OCI-LY7 (cell line): ENCODE measurements around the gene FOXP1. TPM values are rescaled to one million over a fixed set of nuclear protein-coding genes. Genes with fewer than 3 reads are reported as not detected.
A peak's percentile ranks its signal among the peaks of the same experiment; 100 is the strongest.

Experiments
- BruUV-seq: library from RNA; stranded (reverse); fragments of 400-500 nt; replicated peaks from 2 replicates; lab custom pipeline; 2021; lab: Mats Ljungman, UMichigan
- CTCF ChIA-PET: fragments of 300-600 bp; sonication (Branson Sonifier 250); formaldehyde crosslinking; loops from one replicate; lab custom pipeline; 2022; ENCODE audit warnings: antibody characterized with exemption; ENCODE audit not compliant: unreplicated experiment; lab: Charles Lee
- POLR2A ChIA-PET: fragments of 300-600 bp; sonication (Branson Sonifier 250); formaldehyde crosslinking; loops from one replicate; lab custom pipeline; 2022; ENCODE audit warnings: antibody characterized with exemption; lab: Charles Lee
- DNase-seq: peaks from one replicate; pipeline ENCODE4 v3.0.0-alpha.2; 2015; ENCODE audit warnings: low spot score
- H2AFZ ChIP-seq: fragments of 200-600 bp; sonication (generic), shearing (Covaris generic); 2 replicates; pipeline ENCODE4 v1.6.1; 2014; ENCODE audit warnings: mild to moderate bottlenecking, antibody characterized with exemption, low read length, moderate library complexity
- H3K27ac ChIP-seq: fragments of 200-600 bp; sonication (generic); 2 replicates; pipeline ENCODE4 v1.5.1; 2014; ENCODE audit warnings: mixed run types, low read depth, mild to moderate bottlenecking, moderate library complexity, low read length, inconsistent platforms; ENCODE audit not compliant: poor library complexity, severe bottlenecking
- H3K36me3 ChIP-seq: fragments of 200-600 bp; sonication (generic); 2 replicates; pipeline ENCODE4 v1.6.1; 2014; ENCODE audit warnings: mild to moderate bottlenecking, antibody characterized with exemption, low read length, moderate library complexity, mixed read lengths; ENCODE audit not compliant: insufficient read depth
- H3K4me1 ChIP-seq: fragments of 200-600 bp; sonication (generic); 2 replicates; pipeline ENCODE4 v1.5.1; 2014; ENCODE audit warnings: mild to moderate bottlenecking, low read length; ENCODE audit not compliant: insufficient read depth, poor library complexity, severe bottlenecking
- H3K4me2 ChIP-seq: fragments of 200-600 bp; sonication (generic); 2 replicates; pipeline ENCODE4 v1.6.1; 2014; ENCODE audit warnings: mild to moderate bottlenecking, low read length
- H3K4me3 ChIP-seq: fragments of 200-600 bp; sonication (generic); 2 replicates; pipeline ENCODE4 v1.5.1; 2014; ENCODE audit warnings: mild to moderate bottlenecking, low read depth, low read length; ENCODE audit not compliant: poor library complexity, severe bottlenecking
- H3K79me2 ChIP-seq: fragments of 200-600 bp; sonication (generic); 2 replicates; pipeline ENCODE4 v1.6.1; 2016; ENCODE audit warnings: low read depth, mild to moderate bottlenecking, low read length, moderate library complexity, mixed read lengths; ENCODE audit not compliant: insufficient read depth
- H3K9me2 ChIP-seq: fragments of 200-600 bp; sonication (generic); 2 replicates; pipeline ENCODE4 v1.6.1; 2016; ENCODE audit warnings: mild to moderate bottlenecking, low read length, mixed read lengths; ENCODE audit not compliant: insufficient read depth
- H3K9me3 ChIP-seq: fragments of 200-600 bp; sonication (generic); 2 replicates; pipeline ENCODE4 v1.6.1; 2014; ENCODE audit warnings: mild to moderate bottlenecking, mixed run types, low read length, mixed read lengths
- H4K20me1 ChIP-seq: fragments of 200-600 bp; sonication (generic); 2 replicates; pipeline ENCODE4 v1.6.1; 2014; ENCODE audit warnings: mild to moderate bottlenecking, antibody characterized with exemption, low read length, moderate library complexity, mixed read lengths; ENCODE audit not compliant: insufficient read depth
- CTCF ChIP-seq: fragments of 200-600 bp; sonication (generic); conservative IDR thresholded peaks from 2 replicates; pipeline ENCODE4 v1.5.1; 2014; ENCODE audit warnings: mild to moderate bottlenecking, antibody characterized with exemption, low read length, moderate library complexity, mixed read lengths
- EZH2phosphoT487 ChIP-seq: fragments of 200-600 bp; sonication (generic); IDR thresholded peaks from 2 replicates; pipeline ENCODE4 v1.6.1; 2018; ENCODE audit warnings: low read depth, borderline replicate concordance, mild to moderate bottlenecking, mixed run types, antibody characterized with exemption, low read length, moderate library complexity, mixed read lengths
- intact Hi-C: fragments of 100-400 bp; cut with micrococcal nuclease; formaldehyde crosslinking; loops from one replicate; pipeline ENCODE4 v1.10.0; 2022; ENCODE audit not compliant: unreplicated experiment
- total RNA-seq, 2 experiments: library from RNA; depleted of rRNA in 1 of 2; stranded (reverse); fragments of >200 nt in 1 of 2; shearing (Covaris generic) in 1 of 2; gene quantifications; 2 replicates each; pipeline ENCODE4 v1.2.3, GENCODE V29; 2014 to 2022

Gene FOXP1
- total RNA-seq, 2 experiments from 2014 or later, result 87.3 to 151 TPM

DNA sequence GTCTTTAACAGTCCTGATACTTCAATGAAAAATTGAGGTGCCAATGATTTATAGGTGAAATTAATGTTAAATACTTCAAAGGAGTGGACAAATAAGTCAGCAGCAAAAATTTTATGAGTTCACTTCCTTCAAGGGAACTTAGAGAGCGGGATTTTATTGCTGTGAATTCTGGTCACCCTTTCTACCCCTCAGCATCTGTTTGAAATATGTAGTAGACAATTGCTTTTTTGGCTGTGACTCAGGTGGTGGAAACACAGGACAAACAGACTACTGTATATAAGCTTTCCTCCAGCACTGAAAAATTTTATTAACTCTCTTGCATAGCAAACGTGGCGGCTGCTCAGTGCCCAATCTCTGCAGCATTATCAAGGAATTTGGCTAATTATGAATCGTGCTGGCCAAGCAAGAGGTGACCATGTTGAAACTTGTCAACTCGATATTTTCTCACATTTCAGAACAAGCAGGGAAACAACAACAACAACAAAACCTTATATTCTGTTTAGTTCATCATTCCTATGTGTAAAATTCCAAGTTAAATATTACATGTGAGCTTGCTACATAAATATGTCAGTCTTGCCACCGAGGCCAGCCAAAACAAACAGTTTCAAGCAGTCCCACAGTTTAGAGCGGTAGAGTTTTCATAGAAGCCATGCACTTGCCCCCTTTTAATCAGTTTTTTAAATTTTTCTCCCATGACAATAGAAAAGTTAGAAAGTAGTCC, 420.2 kb downstream of the FOXP1 start:
- no peaks in the 10 kb centered on the region; the same call in 1 of the 2 replicates for H4K20me1 ChIP-seq
- no peaks in the 10 kb centered on the region for H3K79me2 ChIP-seq
- peaks cover 16% of the 10 kb centered on the region for H3K36me3 ChIP-seq
- intact Hi-C loops, result no loop called here
- no TSS peak for BruUV-seq
- no peaks in the 10 kb centered on the region for H3K9me2 ChIP-seq
- POLR2A ChIA-PET, result interaction anchor here (0.7 kb wide), 1 partner anchor 70 kb away, joined by 3 read pairs; no protein-coding TSS in a partner anchor
- H3K9me3 ChIP-seq, result 0 out of 2 replicates have a peak, but pooled peaks cover 7% of the 10 kb centered on the region
- CTCF ChIA-PET, result no interaction called here
- no peak for TF ChIP-seq EZH2phosphoT487
- TF ChIP-seq CTCF, result no peak
- no peak overlapping the region for H2AFZ ChIP-seq
- H3K27ac ChIP-seq, result no peak overlapping the region
- H3K4me1 ChIP-seq, result peaks cover 8% of the 10 kb centered on the region
- no peak overlapping the region for H3K4me2 ChIP-seq
- DNase-seq, result no peak
- no peak overlapping the region for H3K4me3 ChIP-seq

DNA sequence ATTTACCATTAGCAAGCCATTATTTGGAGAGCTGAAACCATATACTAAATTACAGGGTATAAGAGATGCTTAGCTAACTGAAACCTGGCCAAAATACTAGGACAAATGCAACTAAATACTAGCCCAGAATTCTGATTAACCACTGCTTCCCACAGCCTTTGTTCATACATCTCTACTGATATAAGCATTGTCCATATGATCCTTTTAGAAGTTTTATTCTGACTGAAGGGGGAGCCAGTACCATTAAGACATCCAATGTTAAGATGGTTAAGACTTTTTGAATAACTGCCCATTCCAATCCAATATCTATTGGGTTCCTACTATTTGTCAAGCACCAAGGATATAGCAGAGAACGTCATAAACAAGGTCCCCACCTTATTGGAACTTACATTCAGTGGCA, 421.3 kb downstream of the FOXP1 start:
- no peak overlapping the region for H3K27ac ChIP-seq
- CTCF ChIA-PET, result no interaction called here
- no peaks in the 10 kb centered on the region for H3K9me2 ChIP-seq
- no peak for DNase-seq
- no peaks in the 10 kb centered on the region; the same call in 1 of the 2 replicates for H4K20me1 ChIP-seq
- no peak overlapping the region for H3K4me3 ChIP-seq
- BruUV-seq, result no TSS peak
- H3K4me2 ChIP-seq, result no peak overlapping the region
- H3K9me3 ChIP-seq, result 0 out of 2 replicates have a peak, but pooled peaks cover 7% of the 10 kb centered on the region
- peaks cover 16% of the 10 kb centered on the region for H3K36me3 ChIP-seq
- no peaks in the 10 kb centered on the region for H3K79me2 ChIP-seq
- intact Hi-C loops, result no loop called here
- POLR2A ChIA-PET, result interaction anchor here (0.6 to 1.3 kb wide), 3 partner anchors 9 to 342 kb away, joined by 3 read pairs; no protein-coding TSS in a partner anchor
- TF ChIP-seq EZH2phosphoT487 (no peak), CTCF (peak; percentile 50; the same call in 1 of the 2 replicates)
- H2AFZ ChIP-seq, result no peak overlapping the region
- peaks cover 5% of the 10 kb centered on the region for H3K4me1 ChIP-seq
